HG02759 (cell line): ENCODE measurements around the gene CUBN.
"Not testable (repeated sequence)": the region's sequence is repeated elsewhere in the genome, so short reads cannot be mapped to it uniquely, and the experiment has no call there.

Experiments used
- ATAC-seq: cut with Tn5 transposase; IDR thresholded peaks from one replicate; pipeline ENCODE4 v1.9.1; 2021; ENCODE audit warnings: mild to moderate bottlenecking, moderate library complexity; ENCODE audit not compliant: unreplicated experiment

Gene CUBN

DNA sequence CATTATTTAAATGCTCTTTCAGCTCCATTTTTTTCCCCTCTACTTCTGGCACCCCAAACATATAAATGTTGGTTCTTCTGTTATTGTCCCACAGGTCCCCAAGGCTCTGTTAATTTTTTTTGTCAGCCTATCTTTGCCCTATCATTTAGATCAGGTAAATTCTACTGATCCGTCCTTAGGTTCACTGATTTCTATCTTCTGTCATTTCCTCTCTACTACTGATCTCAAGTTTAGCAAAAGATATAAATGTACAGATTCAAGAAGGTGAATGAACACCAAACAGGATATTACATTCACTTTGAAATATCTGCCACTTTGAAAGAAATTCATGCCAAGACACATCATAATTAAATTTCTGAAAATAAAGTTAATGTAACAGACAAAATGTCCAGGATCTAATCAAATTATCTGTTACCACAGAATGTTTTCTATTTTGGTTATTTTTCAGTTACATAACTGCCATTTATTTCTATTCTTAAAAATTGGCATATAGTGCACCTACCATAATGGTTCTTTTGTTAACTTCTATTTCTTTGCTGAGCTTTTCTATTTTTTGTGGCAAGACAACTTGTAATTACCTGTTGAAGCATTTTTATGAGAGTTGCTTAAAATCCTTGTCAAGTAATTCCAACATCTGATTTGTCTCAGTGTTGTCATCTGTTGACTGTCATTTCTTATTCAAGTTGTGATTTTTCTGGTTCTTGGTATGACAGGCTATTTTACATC is 12.1 kb upstream of the CUBN start:
- ATAC-seq: no peak

DNA sequence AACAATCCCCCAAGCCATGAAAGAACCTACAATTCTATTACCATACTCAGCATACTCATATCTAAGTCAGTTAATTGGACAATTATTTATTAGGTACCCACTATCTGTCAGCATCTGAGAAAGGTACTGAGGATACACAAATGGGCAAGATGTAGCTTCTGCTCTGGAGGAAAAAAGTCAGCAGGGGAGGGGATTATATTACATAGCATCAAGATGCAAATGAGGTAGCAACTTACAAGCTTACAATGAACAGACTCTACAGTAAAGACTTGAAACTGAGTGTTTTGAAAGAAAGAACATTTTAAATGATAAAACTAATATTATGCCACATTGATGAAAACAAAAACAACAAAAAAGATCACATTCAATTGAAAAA is 10.8 kb upstream of the CUBN start:
- no peak for ATAC-seq

DNA sequence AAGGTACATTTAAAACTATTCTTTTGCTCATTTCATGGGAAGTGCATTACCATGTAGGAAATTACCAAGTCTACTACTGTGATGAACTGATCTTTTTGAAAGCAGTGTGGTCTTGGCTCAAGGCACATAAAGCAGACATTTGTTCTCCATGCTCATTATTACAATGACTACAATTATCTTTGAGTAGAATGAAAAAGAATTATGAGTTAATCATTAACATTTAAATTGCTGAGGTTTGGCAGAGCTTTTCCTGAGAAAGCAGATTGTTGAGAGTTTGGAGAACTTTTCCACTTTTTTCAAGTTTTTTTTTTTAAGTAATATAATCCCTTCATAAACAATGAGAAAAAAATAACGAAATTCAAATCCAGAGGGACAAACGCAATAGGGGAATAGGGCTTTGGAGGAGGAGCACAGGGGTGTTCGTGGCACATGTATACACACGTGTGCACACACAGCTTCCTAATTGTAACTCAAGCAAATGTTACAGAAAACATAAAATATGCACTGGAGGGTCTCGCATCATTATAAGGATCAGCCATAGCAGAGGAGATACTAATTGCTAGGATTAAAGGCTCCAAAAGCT is 8.9 kb upstream of the CUBN start:
- ATAC-seq: no peak

DNA sequence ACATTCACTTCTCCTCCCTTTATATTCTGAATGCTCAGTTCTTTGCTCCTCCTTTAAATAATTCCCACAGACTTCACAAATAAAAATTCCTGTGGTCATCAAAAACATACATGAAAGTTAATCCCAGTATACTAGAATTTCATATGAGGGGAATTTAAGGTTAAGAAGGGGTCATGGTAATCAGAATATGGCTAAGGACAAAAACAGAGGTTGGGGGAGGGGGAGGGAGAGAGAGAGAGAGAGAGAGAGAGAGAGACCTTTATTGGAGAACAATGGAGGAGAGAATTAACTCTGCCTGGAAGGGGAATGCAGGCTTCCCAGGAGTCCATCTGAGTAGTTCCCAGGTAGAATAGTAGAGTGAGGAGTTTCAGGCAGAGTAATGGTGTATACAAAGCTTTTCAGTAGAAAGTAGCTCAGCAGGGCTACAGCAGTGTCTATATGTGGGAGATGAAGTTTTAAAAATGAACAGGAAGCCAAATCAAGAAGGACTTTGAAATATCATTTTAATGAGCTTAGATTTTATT is 5.2 kb upstream of the CUBN start:
- ATAC-seq: no peak

DNA sequence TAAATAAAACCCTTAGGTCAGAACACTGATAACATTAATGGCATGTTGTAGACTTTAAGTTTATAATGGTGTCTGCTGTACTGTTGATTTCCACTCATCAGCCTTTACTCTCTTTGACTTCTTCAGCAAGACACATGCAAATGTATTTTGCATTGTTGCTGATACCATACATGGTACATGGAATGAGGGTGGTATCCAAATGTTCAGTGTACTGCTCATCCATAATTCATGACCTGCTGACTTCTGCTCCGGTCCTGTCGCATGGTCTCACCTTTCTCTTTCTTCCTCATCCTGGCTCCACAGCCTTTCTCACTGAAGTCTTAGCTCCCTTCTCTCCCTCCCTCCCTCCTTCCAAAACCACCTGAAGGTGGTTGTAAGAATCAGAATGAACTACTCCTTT is 4.7 kb upstream of the CUBN start:
- ATAC-seq: no peak

DNA sequence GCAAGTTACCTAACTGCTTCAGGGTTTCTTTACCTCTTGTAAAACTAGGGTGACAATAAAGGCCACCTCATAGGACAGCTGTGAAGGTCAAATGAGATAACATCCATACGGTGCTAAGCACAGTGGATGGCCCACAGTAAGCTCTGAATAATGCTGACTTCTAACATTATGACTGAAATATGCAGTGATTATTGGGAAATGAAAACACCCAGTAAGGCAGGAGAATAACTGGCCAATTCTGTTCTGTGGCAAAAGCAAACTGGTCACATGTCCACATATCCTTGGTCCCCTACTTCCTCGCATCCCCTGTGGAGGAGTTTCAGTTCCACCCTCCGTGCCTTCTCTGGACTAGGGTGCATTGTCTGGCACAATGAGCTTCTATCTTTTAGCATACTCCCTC is 1.4 kb downstream of the CUBN start:
- no peak for ATAC-seq

DNA sequence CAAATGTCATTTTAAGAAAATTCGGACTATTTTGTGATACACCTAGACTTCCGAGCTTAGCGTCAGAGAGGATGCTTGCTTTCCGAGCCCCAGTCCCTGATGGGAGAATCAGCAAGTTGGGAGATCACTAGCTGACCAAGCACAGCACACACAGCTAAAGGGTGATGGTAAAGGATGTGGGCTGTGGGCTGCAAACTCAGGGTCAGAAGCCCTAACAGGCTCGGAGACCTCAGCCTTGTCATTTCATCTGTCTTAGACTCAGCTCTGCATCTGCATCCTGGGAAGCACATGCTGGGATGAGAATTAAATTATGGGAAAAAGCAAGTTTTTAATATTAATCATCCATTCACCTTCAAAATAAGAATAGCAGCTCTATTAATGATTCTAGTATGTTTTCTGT is 3.3 kb downstream of the CUBN start:
- no peak for ATAC-seq

DNA sequence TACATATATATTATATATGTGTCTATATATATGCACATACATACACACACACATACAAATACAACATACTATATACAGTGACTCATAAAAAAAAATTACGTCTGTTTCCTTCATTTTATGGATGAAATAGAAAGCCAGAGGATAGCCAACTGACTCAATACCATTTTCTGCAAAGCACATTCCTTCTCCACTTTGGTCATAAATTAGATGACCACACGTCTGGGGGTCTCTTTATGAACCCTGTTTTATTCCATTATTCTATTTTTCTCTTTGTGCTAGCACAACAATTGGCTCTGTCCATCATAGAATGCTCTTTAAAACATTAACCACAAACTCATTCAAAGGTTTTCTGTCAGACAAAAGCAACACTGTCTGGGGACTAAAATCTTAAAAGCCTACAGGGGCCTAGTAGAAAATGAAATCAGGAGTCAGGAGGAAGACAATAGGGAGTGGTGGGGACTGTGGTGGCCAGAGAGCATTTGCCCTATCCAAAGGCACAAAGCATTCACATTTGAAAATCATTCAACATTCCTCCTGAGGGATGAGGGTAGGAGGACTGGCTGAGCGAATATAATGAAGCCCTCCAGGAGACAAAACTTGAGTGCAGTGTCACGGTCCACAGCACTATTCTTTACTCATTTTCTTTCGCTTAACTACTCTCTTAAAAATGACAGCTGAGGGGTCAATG is 4.3 kb downstream of the CUBN start:
- no peak for ATAC-seq

DNA sequence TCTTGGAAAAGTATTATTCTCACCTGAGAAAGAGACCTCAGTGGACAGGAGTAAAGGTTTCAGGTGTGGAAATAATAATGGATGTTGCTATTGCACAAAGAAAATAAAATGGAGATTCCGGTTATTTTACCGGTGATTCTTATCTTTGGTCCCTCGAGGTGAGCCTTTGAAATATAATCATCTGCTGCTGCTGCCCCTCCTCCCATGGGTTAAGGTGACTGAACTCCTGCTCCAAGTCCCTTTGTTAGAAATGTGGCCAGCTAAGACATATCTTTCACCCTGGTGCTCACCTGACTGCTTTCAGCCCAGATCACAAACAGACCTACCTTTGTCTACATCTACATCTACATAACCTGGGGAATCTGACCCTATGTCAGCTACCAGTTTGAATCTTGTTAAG is 5.7 kb downstream of the CUBN start:
- ATAC-seq: no peak

DNA sequence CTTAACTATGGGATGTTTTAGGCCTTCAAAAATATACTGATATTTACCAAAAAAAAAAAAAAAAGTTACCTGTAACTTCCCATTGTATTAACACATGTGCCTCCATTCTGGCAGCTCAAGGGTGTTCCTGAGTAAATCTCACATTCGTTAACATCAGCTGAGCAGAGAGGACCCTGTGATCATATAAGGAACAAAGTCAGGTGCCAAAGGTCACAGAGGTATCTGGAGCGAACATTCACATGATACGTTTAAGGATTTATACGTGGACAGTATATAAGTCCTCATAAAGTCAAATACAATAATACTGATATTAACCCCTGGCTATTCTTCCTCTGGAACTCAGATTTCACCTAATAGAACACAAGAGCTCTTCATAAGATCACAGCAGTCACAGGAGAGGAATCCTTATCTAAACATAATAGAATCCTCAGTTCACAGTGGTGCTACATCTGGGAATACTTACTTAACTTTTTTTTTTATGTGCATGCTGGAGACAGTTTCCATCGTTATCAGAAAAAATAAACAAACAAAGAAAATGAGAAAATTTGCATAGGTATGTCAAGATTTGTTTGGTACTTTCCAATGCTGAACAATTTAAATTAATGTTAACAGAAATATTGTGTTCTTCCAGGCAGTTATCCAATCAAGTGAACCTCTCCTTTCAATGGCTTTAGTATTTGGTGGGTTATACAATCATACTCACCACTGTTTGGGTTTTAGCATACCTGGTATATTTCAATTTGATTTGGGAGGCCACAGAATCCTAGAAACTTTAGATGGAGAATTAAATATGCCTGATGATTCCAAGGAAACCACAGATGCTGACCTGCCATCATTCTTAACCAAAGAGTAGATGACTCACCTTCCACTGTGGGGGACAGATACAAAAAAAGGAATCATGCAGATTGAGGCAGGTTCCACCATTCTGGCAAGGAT is 6.6 kb downstream of the CUBN start:
- no peak for ATAC-seq

DNA sequence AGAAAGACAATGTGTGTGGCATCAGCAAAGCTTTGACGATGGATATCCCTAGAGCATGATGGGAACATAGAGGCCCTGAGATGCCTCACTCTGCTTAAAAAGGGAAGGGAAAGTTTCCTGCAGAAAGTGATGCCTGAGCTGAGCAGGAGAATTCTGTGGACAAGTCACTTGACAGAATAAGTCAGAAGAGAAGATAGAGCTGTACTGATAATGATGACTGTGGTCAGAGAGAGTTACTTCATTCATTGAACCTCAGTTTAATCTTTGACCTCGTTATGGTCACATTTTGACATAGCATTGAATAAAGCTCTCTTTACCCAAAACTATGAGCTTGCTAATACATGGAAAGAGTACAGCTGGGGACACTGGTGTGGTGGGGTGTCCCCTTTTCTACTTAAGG is 7.6 kb downstream of the CUBN start:
- no peak for ATAC-seq

DNA sequence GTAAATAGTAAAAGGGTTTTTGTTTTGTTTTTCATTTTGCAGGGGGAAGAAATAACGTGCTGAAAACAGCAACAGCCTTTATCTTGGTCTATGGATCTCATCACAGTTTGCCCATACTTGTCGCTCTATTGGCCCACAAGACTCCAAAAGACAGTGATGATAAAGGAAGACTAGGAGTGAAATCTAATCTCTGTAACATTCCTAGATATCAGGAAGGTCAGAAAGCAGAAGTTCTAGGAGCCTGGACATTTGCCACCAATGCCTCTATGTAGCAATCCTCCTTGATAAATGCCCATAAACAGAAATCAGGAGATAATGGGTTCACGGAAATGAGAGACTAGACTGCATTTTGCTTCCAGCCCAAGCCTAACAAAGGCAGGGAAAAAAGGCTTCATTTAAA is 8.9 kb downstream of the CUBN start:
- no peak for ATAC-seq

DNA sequence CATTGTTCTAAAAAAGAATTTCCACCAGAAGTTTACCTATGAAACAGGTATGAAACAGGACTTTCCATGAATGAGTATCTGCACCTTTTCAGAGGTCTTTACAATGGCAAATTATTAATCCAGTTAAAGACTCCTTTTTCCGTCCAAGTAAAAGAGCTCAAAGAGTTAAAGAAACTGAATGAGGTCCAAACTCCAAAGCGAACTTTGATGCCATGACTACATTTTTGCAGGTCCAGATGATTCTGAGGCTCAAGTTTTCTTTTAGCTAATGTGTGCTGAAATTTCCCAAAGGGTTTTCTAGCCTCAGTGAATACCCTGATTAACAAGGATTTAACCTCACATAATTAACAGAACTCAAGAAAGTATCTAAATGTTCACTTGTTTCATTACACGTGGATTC is 9.8 kb downstream of the CUBN start:
- no peak for ATAC-seq

DNA sequence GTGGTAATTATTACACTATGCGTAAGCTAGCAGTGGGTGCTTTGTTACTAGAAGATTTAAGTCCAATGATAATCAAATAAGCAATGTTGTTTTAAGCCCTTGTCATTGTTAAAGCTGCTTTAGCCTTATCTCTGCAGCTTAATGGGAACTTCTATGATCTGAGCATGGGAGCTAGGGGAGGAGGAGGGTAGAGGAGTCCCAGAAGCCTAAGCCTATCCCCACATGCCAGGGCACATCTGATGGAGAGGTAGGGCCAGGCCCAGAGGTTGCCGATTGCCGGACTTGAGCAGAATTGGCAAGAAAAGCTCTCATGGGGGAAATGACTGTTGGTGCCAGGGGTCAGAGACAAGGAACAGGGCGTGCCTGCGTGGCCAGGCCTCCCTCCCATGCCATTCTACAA is 13.4 kb downstream of the CUBN start:
- ATAC-seq: no peak

DNA sequence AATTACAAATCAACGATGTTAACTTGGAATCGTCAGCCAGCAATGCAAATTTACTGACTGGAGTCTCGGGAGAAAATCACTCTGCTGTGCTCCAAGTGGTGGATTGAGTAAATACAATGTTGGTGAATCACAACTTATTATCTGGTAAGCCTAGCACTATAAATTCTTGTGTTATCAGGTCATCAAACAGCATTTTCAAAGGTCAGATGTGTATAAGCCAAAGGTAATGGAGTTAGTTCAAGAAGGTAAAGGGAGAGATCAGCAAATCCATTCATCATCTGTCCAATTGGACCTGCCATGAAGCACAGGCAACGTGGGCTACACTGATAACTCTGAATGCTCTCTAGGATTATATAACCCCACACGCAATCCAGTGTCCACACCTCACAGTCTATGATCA is 13.9 kb downstream of the CUBN start:
- no peak for ATAC-seq

DNA sequence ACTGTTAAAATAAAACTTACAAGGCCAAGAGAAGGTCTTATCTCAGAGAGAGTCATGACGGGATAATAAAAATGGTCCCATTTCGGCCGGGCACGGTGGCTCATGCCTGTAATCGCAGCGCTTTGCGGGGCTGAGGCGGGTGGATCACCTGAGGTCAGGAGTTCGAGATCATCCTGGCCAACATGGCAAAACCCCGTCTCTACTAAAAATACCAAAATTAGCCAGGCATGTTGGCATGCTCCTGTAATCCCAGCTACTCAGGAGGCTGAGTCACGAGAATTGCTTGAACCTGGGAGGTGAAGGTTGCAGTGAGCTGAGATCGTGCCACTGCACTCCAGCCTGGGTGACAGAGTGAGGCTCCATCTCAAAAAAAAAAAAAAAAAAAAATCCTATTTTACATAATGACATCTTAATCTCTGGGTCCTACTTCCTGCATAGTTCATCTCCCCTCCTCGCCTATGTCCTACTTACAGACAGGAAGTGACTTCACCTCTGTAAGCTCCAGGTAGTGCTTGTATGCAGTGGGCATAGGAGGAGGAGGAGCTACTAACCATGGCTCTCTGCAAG is 14.7 kb downstream of the CUBN start:
- ATAC-seq: not testable (repeated sequence)

DNA sequence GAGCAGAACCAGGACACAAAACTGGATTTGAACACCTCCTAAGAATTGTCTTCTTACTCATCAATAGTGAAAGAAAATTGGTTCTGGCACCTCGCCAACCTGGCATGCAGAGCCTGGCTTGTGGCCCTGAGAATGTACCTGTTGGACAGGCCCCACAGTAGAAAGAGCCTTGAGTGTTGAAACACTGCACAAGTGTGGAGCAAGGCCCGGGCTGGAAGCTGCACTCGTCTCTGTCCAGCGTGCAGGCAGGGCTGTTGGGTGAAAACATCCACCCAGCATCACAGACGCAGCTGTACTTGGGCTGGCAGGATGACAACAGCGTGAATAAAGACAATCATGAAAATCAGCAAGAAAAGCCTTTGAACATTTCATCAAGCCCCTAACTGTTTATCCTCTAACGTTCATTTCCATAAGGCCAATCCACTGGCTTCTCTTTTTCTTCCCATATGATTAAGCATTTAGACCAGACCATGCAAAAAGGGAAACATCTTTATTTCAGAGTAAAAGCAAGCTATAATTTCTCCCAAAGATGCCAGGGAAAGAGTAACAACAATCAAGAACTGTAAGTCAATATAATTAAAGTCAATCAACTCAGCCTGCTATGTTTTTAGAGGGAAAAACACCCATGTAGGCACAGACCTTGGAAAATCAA is 15.6 kb downstream of the CUBN start:
- no peak for ATAC-seq

DNA sequence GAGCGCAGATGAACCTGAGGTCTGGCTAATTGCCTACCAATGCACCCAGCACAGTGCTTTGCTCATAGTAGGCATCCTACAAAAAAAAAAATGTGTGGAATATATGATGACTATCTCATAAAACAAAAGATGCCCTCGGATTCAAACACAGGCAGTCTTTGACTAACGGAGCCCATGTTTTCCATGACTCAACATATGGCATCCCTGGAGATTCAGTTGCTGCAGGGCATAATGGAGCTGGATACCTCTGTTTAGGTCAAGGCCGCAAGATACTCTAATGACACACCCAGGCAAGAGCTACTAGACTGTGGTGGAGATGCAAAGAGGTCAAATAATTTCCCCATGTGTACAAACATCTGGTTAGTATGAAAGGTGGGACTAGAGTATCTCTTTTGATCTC is 16.3 kb downstream of the CUBN start:
- ATAC-seq: no peak

DNA sequence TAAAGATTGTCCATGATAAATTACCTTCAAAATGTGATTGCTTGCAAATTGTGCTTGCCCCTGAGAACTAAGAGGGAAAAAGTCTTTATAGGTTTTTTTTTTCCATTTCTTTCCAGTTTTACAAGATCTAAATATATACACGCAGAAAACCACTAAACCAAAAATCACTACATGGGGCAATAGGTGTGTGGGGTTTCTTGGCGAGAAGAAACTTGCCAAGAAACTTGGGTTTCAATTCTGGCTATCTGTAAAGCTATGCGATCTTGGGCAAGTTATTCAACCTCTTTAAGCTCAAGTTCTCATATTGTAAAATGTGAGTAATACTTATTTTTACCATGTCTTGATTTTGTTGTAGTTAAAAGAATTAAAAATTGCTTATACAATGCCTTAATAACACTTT is 17.0 kb downstream of the CUBN start:
- no peak for ATAC-seq

DNA sequence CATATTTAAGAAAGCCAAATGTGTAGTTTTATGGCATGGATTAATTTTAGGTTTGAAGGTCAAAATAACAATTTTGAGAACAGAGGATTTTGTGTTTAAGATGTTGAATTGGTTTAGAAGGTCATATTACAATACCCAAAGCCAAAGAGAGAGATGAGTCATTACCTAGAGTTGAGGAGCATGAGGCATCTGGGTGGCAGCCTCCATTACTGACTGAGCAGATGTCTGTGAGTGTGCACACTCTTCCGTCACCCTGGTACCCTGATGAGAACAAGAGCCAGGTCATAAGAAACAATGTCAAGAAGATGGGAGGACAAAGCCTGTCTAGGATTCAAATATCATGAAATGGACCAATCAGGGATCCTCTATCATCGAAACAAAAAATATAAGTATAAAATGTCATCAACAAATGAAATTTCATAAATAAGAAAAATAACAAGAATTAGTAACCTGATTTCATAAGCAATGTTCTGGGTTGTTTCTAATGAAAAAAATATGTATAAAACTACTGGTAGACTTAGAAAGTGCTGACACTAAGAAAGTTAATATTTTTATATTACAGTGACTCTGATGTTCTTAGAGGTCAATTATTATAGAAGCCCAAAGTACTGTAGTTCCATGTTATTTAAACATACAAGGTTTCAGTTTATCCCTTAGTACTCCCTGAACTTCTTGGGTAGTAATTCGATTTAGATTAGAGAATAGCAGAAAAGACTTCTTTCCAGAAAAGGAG is 20.0 kb downstream of the CUBN start:
- no peak for ATAC-seq
